Smooth muscle cell (in vitro differentiated cells): ENCODE results near the gene IRF4. TPM values are rescaled to one million over a fixed set of nuclear protein-coding genes. Genes with fewer than 3 reads are reported as not detected.

ENCODE experiments used
- DNase-seq: peaks from one replicate; lab custom pipeline; 2025; ENCODE audit not compliant: unreplicated experiment; lab: John Stamatoyannopoulos, UW
- H2AFZ ChIP-seq: fragments of 200-600 bp; sonication (generic); 2 replicates; pipeline ENCODE4 v1.6.0; 2016; ENCODE audit warnings: antibody characterized with exemption, low read depth, mild to moderate bottlenecking
- H3F3A ChIP-seq: fragments of 200-600 bp; sonication (generic); 2 replicates; pipeline ENCODE4 v1.6.0; 2017; ENCODE audit warnings: antibody characterized with exemption, low read depth
- H3K27ac ChIP-seq: fragments of 200-600 bp; sonication (generic); 2 replicates; pipeline ENCODE4 v1.5.1; 2016; ENCODE audit warnings: low read depth, mild to moderate bottlenecking
- H3K27me3 ChIP-seq: fragments of 200-600 bp; sonication (generic); 2 replicates; pipeline ENCODE4 v1.6.1; 2016; ENCODE audit warnings: low read depth, mild to moderate bottlenecking
- H3K36me3 ChIP-seq: fragments of 200-600 bp; sonication (generic); 2 replicates; pipeline ENCODE4 v1.5.1; 2016; ENCODE audit warnings: low read depth
- H3K4me1 ChIP-seq: fragments of 200-600 bp; sonication (generic); 2 replicates; pipeline ENCODE4 v1.5.1; 2016; ENCODE audit warnings: low read depth
- H3K4me2 ChIP-seq: fragments of 200-600 bp; sonication (generic); 2 replicates; pipeline ENCODE4 v1.6.0; 2016; ENCODE audit warnings: mild to moderate bottlenecking
- H3K4me3 ChIP-seq: fragments of 200-600 bp; sonication (generic); 2 replicates; pipeline ENCODE4 v1.5.1; 2016; ENCODE audit warnings: mild to moderate bottlenecking
- H3K79me2 ChIP-seq: fragments of 200-600 bp; sonication (generic); 2 replicates; pipeline ENCODE4 v1.6.0; 2016; ENCODE audit warnings: low read depth, mild to moderate bottlenecking
- H3K9ac ChIP-seq: fragments of 200-600 bp; sonication (generic); 2 replicates; pipeline ENCODE4 v1.6.0; 2016; ENCODE audit warnings: low read depth
- H3K9me3 ChIP-seq: fragments of 200-600 bp; sonication (generic); replicated peaks from 2 replicates; pipeline ENCODE4 v1.5.1; 2016; ENCODE audit warnings: low read depth
- H4K20me1 ChIP-seq: fragments of 200-600 bp; sonication (generic); 2 replicates; pipeline ENCODE4 v1.6.0; 2016; ENCODE audit warnings: low read depth
- WGBS: methylation state at CpG from one replicate; pipeline ENCODE4 v1.1.7; 2016; ENCODE audit warnings: low lambda C conversion rate; 5-methylcytosine and 5-hydroxymethylcytosine counted together
- polyA plus RNA-seq: library from polyadenylated mRNA; unstranded; fragments of >200 nt; fragmentation: Nextera tagmentation; extraction: Ambion mirVana; gene quantifications from 2 replicates; pipeline ENCODE4 v1.2.1, GENCODE V29; 2016
- total RNA-seq: library from RNA; depleted of rRNA; stranded (reverse); fragments of >200 nt; gene quantifications from 2 replicates; pipeline ENCODE4 v1.2.3, GENCODE V29; 2014
- TF ChIP-seq, protein P1 (sequence below): fragments of 200-600 bp; sonication (generic); IDR thresholded peaks from 2 replicates; pipeline ENCODE4 v1.5.1; 2017; ENCODE audit warnings: borderline replicate concordance, mild to moderate bottlenecking, antibody characterized with exemption; ENCODE audit not compliant: insufficient read depth, poor library complexity, severe bottlenecking

IRF4 gene
- total RNA-seq = 0.04 TPM in 1 of 2 replicates, not detected in the other
- polyA plus RNA-seq = not detected in 2 replicates

DNA sequence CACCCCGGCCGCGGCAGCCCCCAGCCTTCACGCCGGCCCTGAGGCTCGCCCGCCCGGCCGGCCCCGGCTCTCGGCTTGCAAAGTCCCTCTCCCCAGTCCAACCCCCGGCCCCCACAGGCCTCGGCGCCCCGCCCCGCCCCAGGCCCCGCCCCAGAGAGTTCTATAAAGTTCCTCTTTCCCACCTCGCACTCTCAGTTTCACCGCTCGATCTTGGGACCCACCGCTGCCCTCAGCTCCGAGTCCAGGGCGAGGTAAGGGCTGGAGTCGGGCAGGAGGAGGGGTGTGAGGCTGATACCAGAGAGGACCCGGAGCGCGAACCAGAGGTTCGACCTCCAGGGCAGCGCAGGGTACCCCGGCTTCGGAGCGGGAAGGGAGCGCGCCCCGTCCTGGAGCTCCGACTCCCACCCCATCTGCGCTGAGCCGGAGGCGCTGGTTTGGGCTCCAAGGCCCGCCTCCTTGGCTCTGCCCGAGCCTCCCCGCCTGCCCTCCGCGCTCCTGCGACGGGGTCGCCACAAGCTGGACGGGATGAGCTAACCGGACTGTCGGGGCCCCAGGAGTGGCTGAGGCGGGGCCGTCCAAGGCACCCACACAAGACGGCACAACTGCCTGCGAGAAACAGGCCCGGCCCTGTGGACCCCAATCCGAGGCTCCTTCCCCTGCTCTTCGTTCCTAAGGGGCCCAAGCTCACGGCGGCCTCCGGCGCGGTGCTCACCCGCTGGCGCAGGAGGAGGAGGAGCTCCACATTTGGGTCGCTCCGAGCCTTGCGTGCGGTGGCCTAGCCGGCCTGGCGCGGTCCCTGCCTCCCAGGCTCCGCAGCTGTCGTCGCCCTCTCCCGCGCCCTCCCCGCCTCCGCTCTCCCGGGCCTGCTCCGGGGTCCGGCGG lies at the start of gene IRF4:
Gene IRF4 (plus strand): TSS at position 194 of the 882 bp plus-strand sequence. CDS start 1,401 bp downstream, outside the sequence.
- 2% methylated on average over 53 of the region's 82 CpGs for WGBS
- no peak within 1 kb of the TSS for H2AFZ ChIP-seq
- H3K9ac ChIP-seq = no peak within 1 kb of the TSS
- no peaks in the 10 kb centered on the region for H3K36me3 ChIP-seq
- peaks cover 7% of the 10 kb centered on the region for H3K4me1 ChIP-seq
- no peaks in the 10 kb centered on the region for H3F3A ChIP-seq
- no peak for DNase-seq
- peak within 1 kb of the TSS; percentile 73 for H3K4me2 ChIP-seq
- H3K27me3 ChIP-seq = peaks cover 93% of the 10 kb centered on the region
- no peaks in the 10 kb centered on the region for H3K79me2 ChIP-seq
- TF ChIP-seq, protein P1, sequence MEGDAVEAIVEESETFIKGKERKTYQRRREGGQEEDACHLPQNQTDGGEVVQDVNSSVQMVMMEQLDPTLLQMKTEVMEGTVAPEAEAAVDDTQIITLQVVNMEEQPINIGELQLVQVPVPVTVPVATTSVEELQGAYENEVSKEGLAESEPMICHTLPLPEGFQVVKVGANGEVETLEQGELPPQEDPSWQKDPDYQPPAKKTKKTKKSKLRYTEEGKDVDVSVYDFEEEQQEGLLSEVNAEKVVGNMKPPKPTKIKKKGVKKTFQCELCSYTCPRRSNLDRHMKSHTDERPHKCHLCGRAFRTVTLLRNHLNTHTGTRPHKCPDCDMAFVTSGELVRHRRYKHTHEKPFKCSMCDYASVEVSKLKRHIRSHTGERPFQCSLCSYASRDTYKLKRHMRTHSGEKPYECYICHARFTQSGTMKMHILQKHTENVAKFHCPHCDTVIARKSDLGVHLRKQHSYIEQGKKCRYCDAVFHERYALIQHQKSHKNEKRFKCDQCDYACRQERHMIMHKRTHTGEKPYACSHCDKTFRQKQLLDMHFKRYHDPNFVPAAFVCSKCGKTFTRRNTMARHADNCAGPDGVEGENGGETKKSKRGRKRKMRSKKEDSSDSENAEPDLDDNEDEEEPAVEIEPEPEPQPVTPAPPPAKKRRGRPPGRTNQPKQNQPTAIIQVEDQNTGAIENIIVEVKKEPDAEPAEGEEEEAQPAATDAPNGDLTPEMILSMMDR = no peak
- H3K27ac ChIP-seq = no peak within 1 kb of the TSS
- peak within 1 kb of the TSS; percentile 41 for H3K4me3 ChIP-seq
- H4K20me1 ChIP-seq = no peaks in the 10 kb centered on the region
- no peaks in the 10 kb centered on the region for H3K9me3 ChIP-seq

DNA sequence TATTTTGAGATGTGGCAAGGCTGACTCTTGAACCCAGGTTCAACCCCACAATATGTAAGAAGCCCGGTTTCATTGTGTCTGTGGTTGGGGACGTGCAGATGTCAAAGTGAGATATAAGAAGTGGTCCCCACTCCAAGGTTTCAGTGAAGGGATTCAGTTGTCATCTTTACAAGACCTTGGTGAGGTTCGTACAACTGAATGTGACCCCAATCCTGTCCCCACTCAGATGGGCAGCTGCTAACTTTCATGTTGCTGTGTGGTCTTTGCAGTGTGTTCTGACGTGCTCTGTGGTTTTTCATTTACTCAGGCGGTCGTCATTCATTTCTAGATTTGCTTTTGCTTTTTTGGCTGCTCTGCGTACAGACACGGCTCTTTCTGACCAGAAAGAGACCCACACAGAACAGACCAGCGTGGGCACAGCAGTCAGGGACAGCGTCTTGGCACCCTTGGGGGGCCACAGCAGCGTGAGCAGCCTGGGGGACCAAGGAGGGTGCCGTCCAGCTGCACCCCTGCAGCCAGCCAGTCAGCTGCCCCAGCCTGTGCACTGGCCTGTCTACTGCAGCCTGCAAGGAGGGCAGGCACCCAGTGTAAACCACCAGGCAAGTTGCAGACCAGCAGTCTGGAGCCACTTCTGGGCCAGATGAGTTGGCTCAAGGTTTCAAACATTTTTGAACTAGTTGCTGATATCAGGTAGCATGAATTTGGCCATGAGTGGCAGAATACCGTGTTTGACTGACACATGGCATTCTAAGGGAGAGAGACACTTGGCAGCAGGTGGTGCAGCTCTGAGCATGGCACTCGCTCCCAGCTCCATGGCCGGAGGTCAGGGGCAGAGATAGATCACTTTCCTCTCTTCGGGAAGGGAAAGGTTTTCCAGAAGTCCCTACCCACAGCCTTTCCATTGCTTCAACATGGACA lies 49.4 kb upstream of the IRF4 start:
- Histone ChIP-seq H2AFZ (no peak overlapping the region), H3K4me1 (no peaks in the 10 kb centered on the region), H4K20me1 (peaks cover 38% of the 10 kb centered on the region), H3K9ac (no peak overlapping the region), H3K4me2 (no peak overlapping the region), H3K36me3 (no peaks in the 10 kb centered on the region), H3K27me3 (no peaks in the 10 kb centered on the region), H3K9me3 (peaks cover 3% of the 10 kb centered on the region), H3F3A (no peaks in the 10 kb centered on the region), H3K79me2 (no peaks in the 10 kb centered on the region), H3K4me3 (no peak overlapping the region), H3K27ac (no peak overlapping the region)
- 75% methylated on average over 16 of the region's 16 CpGs for WGBS
- no peak for DNase-seq
- TF ChIP-seq, protein P1 = no peak

DNA sequence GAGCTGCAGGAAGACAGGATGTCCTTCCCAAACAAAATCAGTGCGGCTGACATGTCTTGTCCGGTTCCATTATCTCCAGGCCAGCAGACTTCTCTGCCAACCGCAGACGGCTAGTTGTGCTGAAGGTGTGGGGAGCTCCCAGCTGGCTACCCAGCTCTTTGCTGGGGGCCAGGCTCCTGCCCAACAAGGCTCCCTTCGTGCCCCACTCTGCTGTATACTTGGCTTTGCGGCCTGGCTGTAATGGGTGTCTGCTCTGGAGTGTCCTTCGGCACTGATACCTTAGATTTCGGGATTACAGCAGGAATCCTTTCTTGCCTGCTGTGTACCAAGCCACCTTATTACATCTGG lies 48.7 kb upstream of the IRF4 start:
- no peaks in the 10 kb centered on the region for H3K9me3 ChIP-seq
- DNase-seq = no peak
- no peak overlapping the region for H3K27ac ChIP-seq
- no peak overlapping the region for H3K4me2 ChIP-seq
- WGBS = 89% methylated on average over 8 of the region's 8 CpGs
- no peaks in the 10 kb centered on the region for H3K27me3 ChIP-seq
- no peaks in the 10 kb centered on the region for H3K79me2 ChIP-seq
- H3F3A ChIP-seq = no peaks in the 10 kb centered on the region
- no peak overlapping the region for H3K9ac ChIP-seq
- TF ChIP-seq, protein P1 = no peak
- no peaks in the 10 kb centered on the region for H3K4me1 ChIP-seq
- H3K36me3 ChIP-seq = no peaks in the 10 kb centered on the region
- peaks cover 38% of the 10 kb centered on the region for H4K20me1 ChIP-seq
- no peak overlapping the region for H3K4me3 ChIP-seq
- H2AFZ ChIP-seq = no peak overlapping the region
